Subcutaneous adipose tissue (tissue), 4 donors: ENCODE data around the gene SH3PXD2A. TPM values are rescaled to one million over a fixed set of nuclear protein-coding genes. Genes with fewer than 3 reads are reported as not detected.

Experiments used
- CTCF ChIP-seq: fragments of 450-650 bp; IDR thresholded peaks from one replicate; pipeline ENCODE4 v1.5.1; 2016; ENCODE audit warnings: low read depth, mild to moderate bottlenecking, control low read depth, antibody characterized with exemption, moderate library complexity
- total RNA-seq, 4 donors: library from RNA; depleted of rRNA; stranded (reverse); fragments of >200 nt; gene quantifications; one replicate each; pipeline ENCODE4 v1.1.0, GENCODE V29; 2016

SH3PXD2A gene
- total RNA-seq, 4 donors from 2014 or later = 13.0 to 23.6 (median 18.7) TPM

GRCh38 chr10:103636492-103636891, 218.9 kb downstream of the SH3PXD2A start:
- no peak for TF ChIP-seq CTCF

GRCh38 chr10:103635580-103635979, 219.8 kb downstream of the SH3PXD2A start:
- TF ChIP-seq CTCF = no peak

- no peak for TF ChIP-seq CTCF
Observed at GRCh38 chr10:103633846-103634245, 221.5 kb downstream of the SH3PXD2A start.

GRCh38 chr10:103632247-103632642, 223.1 kb downstream of the SH3PXD2A start:
- TF ChIP-seq CTCF = no peak

- no peak for TF ChIP-seq CTCF
Observed at GRCh38 chr10:103630156-103630555, 225.2 kb downstream of the SH3PXD2A start.

GRCh38 chr10:103629581-103629980, 225.8 kb downstream of the SH3PXD2A start:
- no peak for TF ChIP-seq CTCF

GRCh38 chr10:103627893-103628292, 227.5 kb downstream of the SH3PXD2A start:
- no peak for TF ChIP-seq CTCF
